Endothelial cell of umbilical vein (primary cell): ENCODE data around the gene DECR2. TPM values are rescaled to one million over a fixed set of nuclear protein-coding genes. Genes with fewer than 3 reads are reported as not detected.

Experiments
- BruUV-seq: library from RNA; stranded (reverse); fragments of 400-500 nt; replicated peaks from 2 replicates; lab custom pipeline; 2021; lab: Mats Ljungman, UMichigan
- CTCF ChIA-PET: fragments of 300-600, 350-600 bp; sonication (Branson Sonifier 250); formaldehyde crosslinking; loops from one replicate; lab custom pipeline; 2021; ENCODE audit warnings: antibody characterized with exemption, inconsistent platforms; lab: Charles Lee
- POLR2A ChIA-PET: fragments of 300-600, 350-600 bp; sonication (Branson Sonifier 250); formaldehyde crosslinking; loops from one replicate; lab custom pipeline; 2021; ENCODE audit warnings: antibody characterized with exemption, inconsistent platforms; lab: Charles Lee
- DNase-seq: peaks from one replicate; pipeline ENCODE4 v3.0.0-alpha.2; 2011; ENCODE audit warnings: low read depth, low spot score
- FAIRE-seq: peaks from 2 replicates; lab custom pipeline; 2011; peaks lifted over from hg19 to GRCh38; lab: Jason Lieb, UNC
- H2AFZ ChIP-seq: 2 replicates; pipeline ENCODE4 v1.6.0; 2012; ENCODE audit warnings: low read depth, low read length, control low read depth, inconsistent platforms
- H3K27ac ChIP-seq: 2 replicates; pipeline ENCODE4 v1.5.1; 2011; ENCODE audit warnings: low read depth, mild to moderate bottlenecking, control low read depth, low read length, moderate library complexity; ENCODE audit not compliant: insufficient read depth
- H3K27me3 ChIP-seq, 2 experiments: 2 replicates each; pipeline versions ENCODE4 v1.6.0 to v1.6.1; 2011; ENCODE audit warnings: low read length in 2 of 2, mixed read lengths in 1 of 2; ENCODE audit not compliant: control insufficient read depth in 2 of 2, insufficient read depth in 2 of 2
- H3K36me3 ChIP-seq, 2 experiments: 2 replicates in 1 of 2; 3 replicates in 1 of 2; pipeline ENCODE4 v1.5.1; 2011; ENCODE audit warnings: low read length in 2 of 2, mild to moderate bottlenecking in 1 of 2, moderate library complexity in 1 of 2; ENCODE audit not compliant: control insufficient read depth in 2 of 2, insufficient read depth in 2 of 2; ENCODE audit errors: extremely low read depth in 1 of 2
- H3K4me1 ChIP-seq: 3 replicates; pipeline ENCODE4 v1.5.1; 2011; ENCODE audit warnings: mild to moderate bottlenecking, low read length; ENCODE audit not compliant: control insufficient read depth, insufficient read depth; ENCODE audit errors: extremely low read depth
- H3K4me2 ChIP-seq: 2 replicates; pipeline ENCODE4 v1.6.1; 2011; ENCODE audit warnings: low read length, control low read depth, mixed read lengths; ENCODE audit not compliant: insufficient read depth
- H3K4me3 ChIP-seq, 3 experiments: fragments of 200-600 bp in 1 of 3; sonication (generic), shearing (Covaris generic) in 1 of 3; replicated peaks in 1 of 3; 2 replicates each; pipeline ENCODE4 v1.5.1; 2011 to 2016; ENCODE audit warnings: control low read depth in 3 of 3, low read length in 3 of 3, mild to moderate bottlenecking in 2 of 3, inconsistent platforms in 1 of 3, low read depth in 1 of 3, moderate library complexity in 1 of 3; ENCODE audit not compliant: insufficient read depth in 1 of 3
- H3K79me2 ChIP-seq: 2 replicates; pipeline ENCODE4 v1.6.0; 2012; ENCODE audit warnings: low read length, inconsistent platforms; ENCODE audit not compliant: control insufficient read depth, insufficient read depth
- H3K9ac ChIP-seq: replicated peaks from 2 replicates; pipeline ENCODE3; 2011; ENCODE audit warnings: low read length, control low read depth; ENCODE audit not compliant: insufficient read depth; ENCODE audit errors: extremely low read depth
- H3K9me1 ChIP-seq: replicated peaks from 3 replicates; pipeline ENCODE4 v1.6.0; 2011; ENCODE audit warnings: mild to moderate bottlenecking, low read length; ENCODE audit not compliant: control insufficient read depth, insufficient read depth; ENCODE audit errors: extremely low read depth
- H3K9me3 ChIP-seq: replicated peaks from 2 replicates; pipeline ENCODE4 v1.5.1; 2012; ENCODE audit warnings: low read length, inconsistent platforms; ENCODE audit not compliant: control insufficient read depth, insufficient read depth
- H4K20me1 ChIP-seq: replicated peaks from 2 replicates; pipeline ENCODE3; 2011; ENCODE audit warnings: mild to moderate bottlenecking, low read length; ENCODE audit not compliant: control insufficient read depth, insufficient read depth; ENCODE audit errors: extremely low read depth
- CTCF ChIP-seq, 2 donors: IDR thresholded peaks; 1 replicate in 1 of 2; 2 replicates in 1 of 2; pipeline ENCODE4 v1.5.1; 2011; ENCODE audit warnings: low read length in 2 of 2, mild to moderate bottlenecking in 2 of 2, moderate library complexity in 2 of 2, control low read depth in 1 of 2, inconsistent platforms in 1 of 2, low read depth in 1 of 2; ENCODE audit not compliant: insufficient read depth in 1 of 2; ENCODE audit errors: extremely low read depth in 1 of 2
- EZH2 ChIP-seq: IDR thresholded peaks from 2 replicates; pipeline ENCODE4 v1.6.1; 2012; ENCODE audit warnings: borderline replicate concordance, low read depth, mild to moderate bottlenecking, moderate library complexity, low read length, inconsistent platforms; ENCODE audit not compliant: severe bottlenecking
- FOS ChIP-seq: IDR thresholded peaks from 2 replicates; pipeline ENCODE4 v1.6.1; 2011; ENCODE audit warnings: mild to moderate bottlenecking, low read length, moderate library complexity, borderline replicate concordance; ENCODE audit not compliant: insufficient read depth
- GATA2 ChIP-seq: IDR thresholded peaks from 2 replicates; pipeline ENCODE4 v1.7.0; 2011; ENCODE audit warnings: low read depth, mild to moderate bottlenecking, moderate library complexity, mixed read lengths, low read length; ENCODE audit not compliant: insufficient read length, insufficient read depth
- JUN ChIP-seq: IDR thresholded peaks from 2 replicates; pipeline ENCODE4 v1.6.1; 2011; ENCODE audit warnings: borderline replicate concordance, low read depth; ENCODE audit not compliant: insufficient read length, insufficient read depth
- MAX ChIP-seq: IDR thresholded peaks from 2 replicates; pipeline ENCODE4 v1.6.1; 2011; ENCODE audit not compliant: insufficient read depth, insufficient read length
- MYC ChIP-seq: IDR thresholded peaks from one replicate; pipeline ENCODE4 v1.6.1; 2011; ENCODE audit warnings: mild to moderate bottlenecking, low read depth, low read length
- POLR2A ChIP-seq: IDR thresholded peaks from 2 replicates; pipeline ENCODE4 v1.6.1; 2012; ENCODE audit warnings: low read depth, mild to moderate bottlenecking, control low read depth, low read length
- POLR2AphosphoS5 ChIP-seq: IDR thresholded peaks from 2 replicates; pipeline ENCODE4 v1.6.1; 2012; ENCODE audit warnings: low read depth, mild to moderate bottlenecking, control low read depth, low read length, moderate library complexity; ENCODE audit not compliant: insufficient read depth
- dilution Hi-C: fragments of 300-500 bp; cut with MboI; formaldehyde crosslinking; loops from one replicate; pipeline ENCODE4 v1.15.0; 2019; ENCODE audit warnings: low sequenced_read_pairs; ENCODE audit not compliant: extremely low pct_ligation_motif_present
- intact Hi-C: fragments of 100-400 bp; cut with micrococcal nuclease; formaldehyde crosslinking; loops from one replicate; pipeline ENCODE4 v1.10.0; 2022
- polyA plus RNA-seq, 4 experiments: library from polyadenylated mRNA; depleted of rRNA in 3 of 4; stranded (reverse) in 3 of 4; unstranded in 1 of 4; fragments of >200 nt; gene quantifications; 2 replicates each; pipeline versions ENCODE4 v1.2.1 to v1.2.3, GENCODE V29; 2011 to 2012; ENCODE audit warnings: missing spikeins in 1 of 4
- total RNA-seq: library from RNA; stranded (reverse); gene quantifications from 2 replicates; pipeline ENCODE4 v1.2.3, GENCODE V29; 2021

The DECR2 gene
- total and polyA plus RNA-seq, 2 donors (not counting 3 experiments of a cell fraction or from before 2014, with no cell fraction given): 28.3 to 46.5 TPM

- peak within 1 kb of the TSS; percentile 81 for H2AFZ ChIP-seq
- DNase-seq (peak; percentile 26), FAIRE-seq (peak; percentile 60)
- H3K4me3 ChIP-seq: peak within 1 kb of the TSS; percentile 67 to 93 (median 83)
- BruUV-seq: no TSS peak
- dilution Hi-C loops: no loop called here
- ChIA-PET POLR2A (interaction anchor here (0.7 kb wide), 2 partner anchors 16 to 30 kb away, joined by 4 to 10 read pairs; partner anchors contain the start of gene AXIN1), CTCF (interaction anchor here (1.2 to 2.2 kb wide), 4 partner anchors 10 to 113 kb away, joined by 3 to 8 read pairs (median 6); no protein-coding TSS in a partner anchor)
- H3K9me1 ChIP-seq: no peaks in the 10 kb centered on the region
- peaks cover 0 to 8% of the 10 kb centered on the region in 2 experiments for H3K36me3 ChIP-seq
- H3K4me2 ChIP-seq: peak within 1 kb of the TSS; percentile 89
- H3K9me3 ChIP-seq: no peaks in the 10 kb centered on the region
- H4K20me1 ChIP-seq: no peaks in the 10 kb centered on the region
- H3K79me2 ChIP-seq: peaks cover 26% of the 10 kb centered on the region
- H3K27me3 ChIP-seq: no peaks in the 10 kb centered on the region
- H3K9ac ChIP-seq: peak within 1 kb of the TSS; percentile 67
- H3K27ac ChIP-seq: no peak within 1 kb of the TSS
- intact Hi-C loops: loop anchor here (1.0 kb wide), 1 partner anchor 12 kb away; the partner anchor contains the start of gene MRPL28
- TF ChIP-seq CTCF (IDR thresholded peaks at IDR 0.05; ENCODE audit: extremely low read depth in 1 of 2, insufficient read depth in 1 of 2, low read depth in 1 of 2, low read length in 2 of 2) (no peak), MYC (no peak), POLR2AphosphoS5 (no peak), MAX (no peak), JUN (no peak), POLR2A (no peak), EZH2 (no peak), FOS (no peak), GATA2 (no peak)
- H3K4me1 ChIP-seq: peaks cover 20% of the 10 kb centered on the region
Measured at GRCh38 chr16:381789-382717, 19.6 kb upstream of the DECR2 start, which contains the start of gene PGAP6. TSS of gene PGAP6 (minus strand) at chr16:381978. CDS start at chr16:381821, 157 bp downstream.
